DOHH2 (cell line): ENCODE measurements around the gene MINK1.

ENCODE experiments used
- H3F3A ChIP-seq: fragments of 200-600 bp; sonication (generic), shearing (Covaris generic); 2 replicates; pipeline ENCODE4 v1.6.0; 2016; ENCODE audit warnings: antibody characterized with exemption, mild to moderate bottlenecking; ENCODE audit not compliant: control insufficient read depth, insufficient read depth
- H3K27ac ChIP-seq: fragments of 200-600 bp; sonication (generic); 2 replicates; pipeline ENCODE4 v1.5.1; 2014; ENCODE audit warnings: low read depth, mild to moderate bottlenecking, low read length, moderate library complexity
- H3K27me3 ChIP-seq: fragments of 200-600 bp; sonication (generic); 2 replicates; pipeline ENCODE4 v1.6.1; 2014; ENCODE audit warnings: mild to moderate bottlenecking, low read length, mixed read lengths; ENCODE audit not compliant: control insufficient read depth
- H3K36me3 ChIP-seq: fragments of 200-600 bp; sonication (generic); 2 replicates; pipeline ENCODE4 v1.6.1; 2014; ENCODE audit warnings: mild to moderate bottlenecking, low read length, moderate library complexity, mixed read lengths; ENCODE audit not compliant: control insufficient read depth
- H3K4me1 ChIP-seq: fragments of 200-600 bp; sonication (generic); 2 replicates; pipeline ENCODE4 v1.6.1; 2014; ENCODE audit warnings: mild to moderate bottlenecking, low read length, mixed read lengths; ENCODE audit not compliant: control insufficient read depth
- H3K4me2 ChIP-seq: fragments of 200-600 bp; sonication (generic); 2 replicates; pipeline ENCODE4 v1.6.0; 2014; ENCODE audit warnings: mild to moderate bottlenecking, low read length, moderate library complexity
- H3K4me3 ChIP-seq: fragments of 200-600 bp; sonication (generic); 2 replicates; pipeline ENCODE4 v1.5.1; 2014; ENCODE audit warnings: mild to moderate bottlenecking, low read length, mixed read lengths
- H3K79me2 ChIP-seq: fragments of 200-600 bp; sonication (generic); 2 replicates; pipeline ENCODE4 v1.6.1; 2014; ENCODE audit warnings: mild to moderate bottlenecking, low read length, mixed read lengths; ENCODE audit not compliant: control insufficient read depth
- H3K9me2 ChIP-seq: fragments of 200-600 bp; sonication (generic); replicated peaks from 2 replicates; pipeline ENCODE4 v1.6.1; 2014; ENCODE audit warnings: mild to moderate bottlenecking, low read length, mixed read lengths; ENCODE audit not compliant: control insufficient read depth
- H3K9me3 ChIP-seq: fragments of 200-600 bp; sonication (generic); 2 replicates; pipeline ENCODE4 v1.6.1; 2014; ENCODE audit warnings: antibody characterized with exemption, low read length, mixed read lengths; ENCODE audit not compliant: control insufficient read depth, insufficient read depth
- H4K20me1 ChIP-seq: fragments of 200-600 bp; sonication (generic); 2 replicates; pipeline ENCODE4 v1.6.0; 2014; ENCODE audit warnings: low read depth, mild to moderate bottlenecking, antibody characterized with exemption, low read length, moderate library complexity; ENCODE audit not compliant: control insufficient read depth, insufficient read depth
- EZH2phosphoT487 ChIP-seq: fragments of 200-600 bp; sonication (generic); IDR thresholded peaks from 2 replicates; pipeline ENCODE4 v1.6.1; 2017; ENCODE audit warnings: borderline replicate concordance, mild to moderate bottlenecking, antibody characterized with exemption, low read length, moderate library complexity, mixed read lengths
- TF ChIP-seq, protein P1 (sequence below): fragments of 200-600 bp; sonication (generic); IDR thresholded peaks from one replicate; pipeline ENCODE4 v1.5.1; 2014; ENCODE audit warnings: antibody characterized with exemption, mild to moderate bottlenecking, low read depth, low read length; ENCODE audit not compliant: poor library complexity, severe bottlenecking

Gene MINK1

DNA sequence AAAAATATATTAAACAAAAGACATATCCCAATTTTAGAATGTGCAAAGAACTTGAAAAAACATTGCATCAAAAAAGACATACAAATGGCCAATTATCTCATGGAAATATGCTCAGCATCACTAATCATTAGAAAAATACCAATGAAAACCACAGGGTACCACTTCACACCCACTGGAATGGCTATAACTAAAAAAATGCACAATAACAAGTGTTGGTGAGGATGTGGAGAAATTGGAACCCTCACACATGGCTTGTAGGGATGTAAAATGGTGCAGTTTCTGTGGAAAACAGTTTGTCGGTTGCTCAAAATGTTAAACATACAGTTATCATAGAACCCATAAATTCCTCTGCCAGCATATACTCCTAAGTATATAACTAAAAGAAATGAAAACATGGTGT is 38.0 kb upstream of the MINK1 start:
- Histone ChIP-seq H3K79me2 (peaks cover 17% of the 10 kb centered on the region), H3K36me3 (peaks cover 17% of the 10 kb centered on the region), H3K27ac (no peak overlapping the region), H3K4me3 (peak overlapping the region; percentile 86), H3K9me3 (no peaks in the 10 kb centered on the region), H3F3A (no peaks in the 10 kb centered on the region), H3K4me1 (peaks cover 20% of the 10 kb centered on the region), H3K27me3 (peaks cover 4% of the 10 kb centered on the region; the same call in 1 of the 2 replicates), H4K20me1 (no peaks in the 10 kb centered on the region), H3K9me2 (no peaks in the 10 kb centered on the region), H3K4me2 (peak overlapping the region; percentile 61)
- TF ChIP-seq EZH2phosphoT487: no peak
- TF ChIP-seq, protein P1, sequence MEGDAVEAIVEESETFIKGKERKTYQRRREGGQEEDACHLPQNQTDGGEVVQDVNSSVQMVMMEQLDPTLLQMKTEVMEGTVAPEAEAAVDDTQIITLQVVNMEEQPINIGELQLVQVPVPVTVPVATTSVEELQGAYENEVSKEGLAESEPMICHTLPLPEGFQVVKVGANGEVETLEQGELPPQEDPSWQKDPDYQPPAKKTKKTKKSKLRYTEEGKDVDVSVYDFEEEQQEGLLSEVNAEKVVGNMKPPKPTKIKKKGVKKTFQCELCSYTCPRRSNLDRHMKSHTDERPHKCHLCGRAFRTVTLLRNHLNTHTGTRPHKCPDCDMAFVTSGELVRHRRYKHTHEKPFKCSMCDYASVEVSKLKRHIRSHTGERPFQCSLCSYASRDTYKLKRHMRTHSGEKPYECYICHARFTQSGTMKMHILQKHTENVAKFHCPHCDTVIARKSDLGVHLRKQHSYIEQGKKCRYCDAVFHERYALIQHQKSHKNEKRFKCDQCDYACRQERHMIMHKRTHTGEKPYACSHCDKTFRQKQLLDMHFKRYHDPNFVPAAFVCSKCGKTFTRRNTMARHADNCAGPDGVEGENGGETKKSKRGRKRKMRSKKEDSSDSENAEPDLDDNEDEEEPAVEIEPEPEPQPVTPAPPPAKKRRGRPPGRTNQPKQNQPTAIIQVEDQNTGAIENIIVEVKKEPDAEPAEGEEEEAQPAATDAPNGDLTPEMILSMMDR: no peak

DNA sequence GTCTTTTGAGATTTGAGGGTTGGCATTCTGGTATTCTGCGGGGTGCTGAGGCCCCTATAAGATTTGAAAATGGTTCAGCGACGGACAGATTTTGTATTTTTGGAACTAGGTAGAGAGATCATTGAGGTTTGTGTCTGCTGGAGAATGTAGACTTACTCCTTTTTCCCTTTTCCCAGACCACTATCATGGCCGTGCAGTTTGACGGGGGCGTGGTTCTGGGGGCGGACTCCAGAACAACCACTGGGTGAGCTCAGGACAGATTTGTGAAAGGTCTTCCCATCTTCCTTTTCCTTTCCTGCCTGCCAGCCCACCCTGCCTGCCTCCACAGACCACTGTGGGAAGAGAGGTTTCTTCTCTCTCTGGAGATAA is 36.6 kb upstream of the MINK1 start:
- Histone ChIP-seq H3K79me2 (peaks cover 17% of the 10 kb centered on the region), H3K36me3 (peaks cover 17% of the 10 kb centered on the region), H3K27ac (peak overlapping the region; percentile 15), H3F3A (no peaks in the 10 kb centered on the region), H3K9me3 (no peaks in the 10 kb centered on the region), H3K9me2 (no peaks in the 10 kb centered on the region), H3K4me2 (peak overlapping the region; percentile 61), H4K20me1 (no peaks in the 10 kb centered on the region), H3K4me3 (peak overlapping the region; percentile 86), H3K4me1 (peaks cover 14% of the 10 kb centered on the region), H3K27me3 (peaks cover 4% of the 10 kb centered on the region; the same call in 1 of the 2 replicates)
- TF ChIP-seq EZH2phosphoT487: no peak
- TF ChIP-seq, protein P1: no peak

DNA sequence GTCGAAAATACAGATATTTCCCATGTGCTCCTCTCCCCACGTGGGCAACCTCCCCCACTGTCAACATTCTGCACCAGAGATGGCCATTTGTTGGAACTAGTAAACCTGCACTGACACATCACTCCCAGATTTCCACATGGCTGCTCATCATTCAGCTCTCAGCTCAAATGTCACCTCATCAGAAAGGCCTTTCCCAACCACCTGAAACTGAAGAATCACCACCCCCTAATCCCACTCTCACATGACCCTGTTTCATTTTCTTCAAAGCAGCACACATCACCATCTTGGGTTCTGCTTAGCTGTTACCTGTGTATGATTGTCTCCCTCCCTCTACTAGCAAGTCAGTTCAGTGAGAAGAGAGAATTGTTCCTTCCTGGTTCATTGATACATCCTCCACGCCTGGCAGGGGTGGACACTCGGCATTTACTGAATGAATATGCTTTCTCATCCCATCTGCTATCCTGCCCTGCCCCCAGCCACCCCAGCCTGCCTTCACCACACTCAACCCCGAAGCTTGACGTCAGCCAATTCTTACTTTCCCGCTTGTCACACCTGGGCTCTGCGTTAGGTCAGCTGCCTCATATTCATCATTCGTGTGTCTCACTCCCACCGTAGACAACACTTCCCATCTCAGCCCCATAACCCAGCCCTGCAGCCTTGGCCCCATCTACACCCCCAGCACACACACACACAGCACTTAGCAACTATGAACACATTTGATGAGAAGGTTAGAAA is 32.5 kb upstream of the MINK1 start:
- H4K20me1 ChIP-seq: no peaks in the 10 kb centered on the region
- H3K79me2 ChIP-seq: peaks cover 17% of the 10 kb centered on the region
- peaks cover 17% of the 10 kb centered on the region for H3K36me3 ChIP-seq
- no peak overlapping the region for H3K4me3 ChIP-seq
- H3K4me1 ChIP-seq: peaks cover 8% of the 10 kb centered on the region
- H3K4me2 ChIP-seq: no peak overlapping the region
- no peaks in the 10 kb centered on the region for H3K27me3 ChIP-seq
- no peaks in the 10 kb centered on the region for H3F3A ChIP-seq
- no peaks in the 10 kb centered on the region for H3K9me3 ChIP-seq
- no peak for TF ChIP-seq EZH2phosphoT487
- TF ChIP-seq, protein P1: no peak
- no peaks in the 10 kb centered on the region for H3K9me2 ChIP-seq
- no peak overlapping the region for H3K27ac ChIP-seq
